GM19193 (cell line): ENCODE results near the gene PPP1R16B.

Experiments
- POLR2A ChIP-seq: IDR thresholded peaks from 4 replicates; pipeline ENCODE4 v1.6.1; 2011; ENCODE audit not compliant: insufficient read depth, insufficient read length; ENCODE audit errors: extremely low read depth

PPP1R16B gene

GRCh38 chr20:38870733-38871559 lies 65.4 kb downstream of the PPP1R16B start:
- no peak for TF ChIP-seq POLR2A

DNA sequence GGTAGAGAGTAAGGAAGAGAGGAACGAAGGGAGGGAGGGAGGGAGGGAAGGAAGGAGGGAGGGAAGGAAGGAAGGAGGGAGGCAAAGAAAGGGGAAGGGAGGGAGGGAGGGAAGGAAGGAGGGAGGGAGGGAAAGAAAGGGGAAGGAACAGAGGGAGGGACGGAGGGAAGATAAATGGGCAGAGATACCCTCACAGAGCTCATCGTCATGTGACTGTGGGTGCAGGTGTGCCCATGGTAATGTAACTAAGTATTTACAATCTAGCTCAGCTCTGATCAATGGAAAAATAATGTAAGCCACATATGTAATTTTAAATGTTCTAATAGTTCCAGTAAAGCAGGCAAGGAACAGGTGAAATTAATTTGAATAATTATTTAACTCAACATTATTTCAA lies 66.1 kb downstream of the PPP1R16B start:
- TF ChIP-seq POLR2A, result no peak

GRCh38 chr20:38872036-38872435 lies 66.5 kb downstream of the PPP1R16B start:
- no peak for TF ChIP-seq POLR2A

DNA sequence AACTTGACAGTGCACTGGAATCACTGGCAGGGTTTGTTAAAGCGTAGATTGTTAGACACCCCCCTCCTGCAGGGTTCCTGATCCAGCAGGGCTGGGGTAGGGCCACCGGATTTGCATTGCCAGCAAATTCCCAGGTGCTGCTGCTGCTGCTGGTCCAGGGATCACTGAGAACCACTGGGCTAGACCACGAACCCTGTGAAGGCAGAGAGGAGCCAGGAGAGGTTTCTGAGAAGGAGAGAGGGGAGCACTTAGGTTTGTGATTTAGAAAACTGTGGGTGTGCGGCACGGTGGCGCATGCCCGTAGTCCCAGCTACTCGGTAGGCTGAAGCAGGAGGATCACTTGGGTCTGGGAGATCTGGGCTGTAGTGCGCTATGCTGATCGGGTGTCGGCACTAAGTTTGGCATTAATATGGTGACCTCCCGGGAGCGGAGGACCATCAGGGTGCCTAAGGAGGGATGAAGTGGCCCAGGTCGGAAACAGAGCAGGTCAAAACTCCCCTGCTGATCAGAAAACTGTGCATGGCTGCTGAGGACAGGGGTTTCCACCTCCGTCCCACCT lies 67.1 kb downstream of the PPP1R16B start:
- TF ChIP-seq POLR2A, result no peak

- peak; percentile 55 for TF ChIP-seq POLR2A
Measured at GRCh38 chr20:38873050-38873581, 67.6 kb downstream of the PPP1R16B start.

GRCh38 chr20:38874460-38875174 lies 69.1 kb downstream of the PPP1R16B start:
- no peak for TF ChIP-seq POLR2A

DNA sequence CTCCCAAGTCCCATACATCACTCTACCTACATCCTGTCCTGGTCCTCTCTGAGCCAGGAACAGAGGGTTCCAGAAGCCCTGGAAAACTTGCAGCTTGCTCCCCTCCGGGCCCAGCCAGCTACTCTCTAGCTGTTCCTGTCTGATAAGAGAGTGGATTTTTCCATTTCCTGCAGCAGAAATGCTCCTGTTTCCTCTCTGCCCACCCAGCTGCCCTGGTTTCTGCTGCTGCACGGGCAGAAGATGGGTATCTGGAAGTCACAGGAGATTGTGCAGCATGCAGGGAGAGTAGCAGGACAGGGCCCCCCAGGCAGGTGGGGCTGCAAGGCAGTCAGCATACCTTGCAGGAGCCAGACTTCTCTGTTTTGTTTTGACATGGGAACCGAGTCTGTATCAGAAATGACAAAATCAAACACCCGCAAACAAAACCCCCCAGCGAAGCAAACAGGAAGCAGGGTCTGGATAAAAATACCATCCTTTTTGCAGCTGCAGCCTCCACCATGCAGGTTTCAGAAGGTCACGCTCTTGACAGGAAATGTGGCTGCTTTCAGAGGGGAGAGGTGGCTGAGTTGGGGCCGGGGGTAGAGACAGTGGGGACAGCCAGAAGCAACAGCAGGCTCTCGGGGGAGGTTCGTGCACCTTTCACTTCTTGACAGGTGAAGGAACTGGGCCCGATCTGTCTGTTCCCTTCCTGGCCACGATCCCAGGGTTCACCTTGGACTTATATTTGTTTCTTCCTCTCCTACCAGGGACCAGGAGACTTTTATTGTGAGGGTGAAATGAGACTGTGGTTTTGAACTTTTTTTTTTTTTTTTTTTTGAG lies 69.9 kb downstream of the PPP1R16B start:
- TF ChIP-seq POLR2A, result peak; percentile 56

DNA sequence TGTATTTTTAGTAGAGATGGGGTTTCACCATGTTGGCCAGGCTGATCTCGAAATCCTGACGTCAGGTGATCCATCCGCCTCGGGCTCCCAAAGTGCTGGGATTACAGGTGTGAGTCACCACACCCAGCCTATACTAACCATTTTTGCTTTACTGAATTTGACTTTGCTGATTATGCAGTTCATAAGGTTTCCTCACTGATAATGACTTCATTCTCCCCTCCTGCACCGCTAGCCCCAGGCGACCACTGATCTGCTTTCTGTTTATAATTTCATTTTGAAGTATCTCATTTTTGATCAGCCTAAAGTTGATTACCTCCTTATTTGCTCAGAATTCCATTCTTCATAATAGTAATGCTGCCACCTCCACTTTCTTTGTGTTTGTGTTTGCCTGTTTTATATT lies 72.0 kb downstream of the PPP1R16B start:
- TF ChIP-seq POLR2A, result no peak

DNA sequence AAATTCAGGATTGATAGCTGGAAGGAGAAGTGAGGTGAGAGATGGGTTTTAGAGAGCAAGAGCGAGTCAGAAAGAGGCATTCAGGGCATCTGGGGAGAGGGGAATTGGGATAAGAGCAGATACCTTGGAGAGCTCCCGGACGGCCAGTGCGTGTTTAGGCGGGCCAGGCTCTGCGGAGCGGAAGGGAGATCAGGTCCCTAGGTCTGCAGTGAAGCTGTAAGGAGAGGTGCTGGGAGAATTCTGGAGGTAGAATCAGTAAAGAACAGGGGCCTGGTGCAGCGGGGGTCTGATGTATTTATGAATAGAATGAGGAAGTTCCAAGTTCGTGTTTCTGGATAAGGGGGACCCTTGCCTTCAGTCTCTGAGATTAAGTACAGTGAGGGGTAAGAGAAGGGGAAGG lies 73.4 kb downstream of the PPP1R16B start:
- TF ChIP-seq POLR2A, result no peak

DNA sequence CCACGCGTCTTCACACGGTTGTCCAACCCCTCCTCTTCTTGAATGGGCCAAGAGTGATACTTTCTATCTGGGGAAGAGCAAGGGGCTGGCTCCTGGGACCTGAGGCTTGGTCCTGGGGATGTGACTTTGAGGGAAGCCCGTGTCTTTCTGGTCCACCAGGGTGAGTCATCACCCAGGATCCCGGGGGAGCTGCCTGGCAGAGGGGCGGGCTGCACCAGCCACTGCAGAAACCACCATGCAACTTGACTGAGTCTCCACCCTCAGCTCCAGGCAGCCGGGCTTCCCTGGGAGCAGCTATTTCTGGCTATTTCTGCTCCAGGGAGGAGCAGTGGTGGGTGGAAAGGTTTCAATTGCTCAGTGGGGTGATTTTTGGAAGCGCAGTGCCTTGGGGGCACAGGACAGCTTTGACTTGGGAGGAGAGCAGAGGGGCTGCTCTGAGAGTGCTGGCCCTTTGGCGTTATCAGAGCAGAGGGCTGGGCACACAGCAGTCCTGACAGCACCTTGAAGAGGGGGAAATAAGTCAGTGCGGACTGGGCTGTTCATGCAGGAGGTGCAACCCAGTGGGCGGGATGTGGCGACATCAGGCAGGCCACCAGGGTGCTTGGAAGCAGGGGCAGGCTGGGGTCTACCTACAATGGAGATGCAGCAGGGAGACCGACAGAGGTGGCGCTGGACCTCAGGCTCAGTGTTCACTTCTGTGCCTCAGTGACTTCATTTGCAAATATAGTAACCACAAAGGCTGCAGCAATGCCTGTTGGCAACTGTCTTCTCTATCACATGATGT lies 75.6 kb downstream of the PPP1R16B start:
- no peak for TF ChIP-seq POLR2A

- no peak for TF ChIP-seq POLR2A
Measured at GRCh38 chr20:38881806-38882440, 76.4 kb downstream of the PPP1R16B start.

DNA sequence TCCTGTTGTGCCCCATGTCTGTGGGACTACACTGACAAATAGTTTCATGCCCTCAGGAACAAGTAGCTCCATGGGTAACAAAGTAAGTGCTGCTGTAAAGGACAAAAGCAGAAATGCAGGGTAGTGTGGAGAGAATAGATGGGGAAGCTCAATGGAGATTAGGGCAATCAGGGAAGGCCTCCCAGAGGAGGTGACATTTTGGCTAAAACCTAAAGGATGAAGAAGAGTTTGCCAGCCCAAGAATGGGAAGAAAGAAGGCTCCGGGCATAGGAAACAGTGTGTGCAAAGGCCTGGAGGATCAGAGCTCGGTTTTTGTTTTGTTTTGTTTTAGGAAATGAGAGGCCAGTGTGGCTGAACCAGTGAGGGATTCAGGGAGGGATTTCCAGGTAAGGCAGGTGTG lies 77.1 kb downstream of the PPP1R16B start:
- TF ChIP-seq POLR2A, result no peak
